Nephron progenitor cell (in vitro differentiated cells): Measurements from ENCODE around the gene DGCR8.
A peak's percentile ranks its signal among the peaks of the same experiment; 100 is the strongest.

Experiments used
- DNase-seq: peaks from one replicate; pipeline ENCODE4 v3.0.0; 2021
- H3K27ac Mint-ChIP-seq: 2 replicates; pipeline ENCODE4 v1.8.0; 2021; ENCODE audit warnings: mild to moderate bottlenecking, moderate library complexity, mixed read lengths
- H3K27me3 Mint-ChIP-seq: 2 replicates; pipeline ENCODE4 v1.8.0; 2021; ENCODE audit warnings: mild to moderate bottlenecking, low read depth, mixed read lengths; ENCODE audit not compliant: poor library complexity
- H3K36me3 Mint-ChIP-seq: 2 replicates; pipeline ENCODE4 v1.8.0; 2021; ENCODE audit warnings: low read depth, mixed read lengths
- H3K4me1 Mint-ChIP-seq: 2 replicates; pipeline ENCODE4 v1.8.0; 2021; ENCODE audit warnings: mixed read lengths
- H3K4me3 Mint-ChIP-seq: 2 replicates; pipeline ENCODE4 v1.8.0; 2021; ENCODE audit warnings: mild to moderate bottlenecking, moderate library complexity, mixed read lengths
- H3K9me3 Mint-ChIP-seq: 2 replicates; pipeline ENCODE4 v1.8.0; 2021; ENCODE audit warnings: mild to moderate bottlenecking, moderate library complexity, mixed read lengths
- CTCF ChIP-seq: fragments of 200-600 bp; sonication (generic); IDR thresholded peaks from 2 replicates; pipeline ENCODE4 v1.5.0; 2021; ENCODE audit warnings: antibody characterized with exemption

Gene DGCR8

GRCh38 chr22:20111689-20112622 lies 31.9 kb downstream of the DGCR8 start:
- TF ChIP-seq CTCF = no peak
- H3K36me3 Mint-ChIP-seq = peaks cover 18% of the 10 kb centered on the region
- DNase-seq = no peak
- no peak overlapping the region for H3K27ac Mint-ChIP-seq
- no peaks in the 10 kb centered on the region for H3K27me3 Mint-ChIP-seq
- peaks cover 6% of the 10 kb centered on the region for H3K4me1 Mint-ChIP-seq
- H3K4me3 Mint-ChIP-seq = no peak overlapping the region
- H3K9me3 Mint-ChIP-seq = no peaks in the 10 kb centered on the region

GRCh38 chr22:20112623-20113511 lies 32.8 kb downstream of the DGCR8 start:
- no peak for DNase-seq
- H3K4me1 Mint-ChIP-seq = peaks cover 6% of the 10 kb centered on the region
- no peaks in the 10 kb centered on the region for H3K27me3 Mint-ChIP-seq
- no peak for TF ChIP-seq CTCF
- H3K36me3 Mint-ChIP-seq = peaks cover 11% of the 10 kb centered on the region
- H3K9me3 Mint-ChIP-seq = no peaks in the 10 kb centered on the region
- H3K4me3 Mint-ChIP-seq = no peak overlapping the region
- H3K27ac Mint-ChIP-seq = no peak overlapping the region

GRCh38 chr22:20113551-20114310 lies 33.7 kb downstream of the DGCR8 start:
- Mint-ChIP-seq H3K4me1 (peaks cover 12% of the 10 kb centered on the region), H3K4me3 (no peak overlapping the region), H3K36me3 (peaks cover 9% of the 10 kb centered on the region), H3K27ac (peak overlapping the region; percentile 91), H3K9me3 (no peaks in the 10 kb centered on the region), H3K27me3 (no peaks in the 10 kb centered on the region)
- DNase-seq = no peak
- no peak for TF ChIP-seq CTCF

- Mint-ChIP-seq H3K4me3 (peak overlapping the region; percentile 86), H3K36me3 (peaks cover 20% of the 10 kb centered on the region), H3K9me3 (no peaks in the 10 kb centered on the region), H3K4me1 (peaks cover 23% of the 10 kb centered on the region), H3K27ac (peak overlapping the region; percentile 91), H3K27me3 (no peaks in the 10 kb centered on the region)
- no peak for DNase-seq
- TF ChIP-seq CTCF = no peak
Observed at GRCh38 chr22:20114506-20115475, 34.8 kb downstream of the DGCR8 start.
